ENCODE data around the gene UTP14A. TPM values are rescaled to one million over a fixed set of nuclear protein-coding genes. Genes with fewer than 3 reads are reported as not detected.

UTP14A gene
- total RNA-seq, 1 experiment from 2014 or later, result 20.2 TPM

DNA sequence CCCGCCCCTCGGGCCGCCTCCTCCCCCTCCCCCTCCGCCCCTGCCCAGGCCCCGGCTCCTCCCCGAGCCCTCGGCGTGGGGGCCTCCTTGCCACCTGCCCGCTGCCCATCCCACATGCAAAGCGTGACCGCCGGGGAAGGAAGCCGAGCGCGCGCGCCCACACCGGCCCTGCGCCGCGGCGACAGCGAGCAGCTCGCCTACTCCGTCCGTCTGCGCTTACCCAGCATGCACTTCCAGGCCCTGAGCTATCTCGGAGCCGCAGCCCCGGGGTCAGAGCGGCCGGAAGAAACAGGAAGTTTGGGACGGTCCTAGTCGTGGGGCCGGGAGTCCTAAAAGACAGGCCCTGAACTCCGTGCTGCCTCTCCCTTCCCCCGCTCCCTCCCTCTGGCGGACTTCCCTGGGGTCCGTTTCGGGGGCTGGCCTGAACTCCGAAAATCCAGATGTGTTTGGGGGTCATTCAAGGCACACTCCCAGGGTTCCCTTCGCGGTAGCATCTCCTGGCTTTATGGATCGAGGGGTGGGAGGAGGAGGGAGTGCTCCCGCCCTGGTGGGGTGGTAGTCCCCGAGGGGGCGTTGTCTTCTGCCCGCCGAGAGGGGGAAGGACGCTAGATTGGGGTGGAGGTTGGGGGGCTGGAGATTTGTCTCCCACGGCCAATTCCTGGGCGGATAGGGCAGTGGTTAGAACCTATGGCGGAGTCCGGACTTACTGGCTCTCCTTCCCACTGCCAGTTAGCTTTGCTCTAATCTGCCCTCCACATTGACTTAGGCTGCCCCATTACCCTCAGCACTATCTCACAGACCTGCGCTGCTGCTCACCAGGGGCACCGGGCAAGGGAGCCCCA is 51.5 kb downstream of the UTP14A start:
- H3K79me2 ChIP-seq (ENCODE audit: low read length), result no peaks in the 10 kb centered on the region
- no TSS peak for BruUV-seq (replicated peaks)
- intact Hi-C loops (cut with micrococcal nuclease), result no loop called here
- H3K9me3 ChIP-seq (ENCODE audit: low read length), result no peaks in the 10 kb centered on the region
- peak; percentile 47 for ATAC-seq
- H3K9ac ChIP-seq (ENCODE audit: low read length), result no peak overlapping the region
- H3K9me2 ChIP-seq (replicated peaks; ENCODE audit: low read length), result no peaks in the 10 kb centered on the region
- ChIA-PET POLR2A (ENCODE audit: unreplicated experiment) (no interaction called here), CTCF (no interaction called here)
- TF ChIP-seq EZH2 (IDR thresholded peaks at IDR 0.05; ENCODE audit: low read length, unreplicated experiment), result no peak
- TF ChIP-seq CTCF (conservative IDR thresholded peaks at IDR 0.05; ENCODE audit: low read depth, low read length), result no peak
- no peak for TF ChIP-seq EZH2phosphoT487 (IDR thresholded peaks at IDR 0.05; ENCODE audit: borderline replicate concordance, low read length)
- H3K4me2 ChIP-seq (ENCODE audit: low read length), result peak overlapping the region; percentile 72
- H3K27me3 ChIP-seq (ENCODE audit: low read length), result no peaks in the 10 kb centered on the region
- no peaks in the 10 kb centered on the region for H3K36me3 ChIP-seq (ENCODE audit: low read depth, low read length)
- H4K20me1 ChIP-seq (ENCODE audit: low read length), result no peaks in the 10 kb centered on the region
- H3K4me3 ChIP-seq (ENCODE audit: low read length), result peak overlapping the region; percentile 50; the same call in 1 of the 2 replicates
- H3F3A ChIP-seq (ENCODE audit: low read length, unreplicated experiment), result no peaks in the 10 kb centered on the region
- H3K27ac ChIP-seq (ENCODE audit: low read length), result no peak overlapping the region
- peak; percentile 11 for DNase-seq
- peaks cover 12% of the 10 kb centered on the region for H3K4me1 ChIP-seq (ENCODE audit: insufficient read depth, low read length)
- peak overlapping the region; percentile 71 for H2AFZ ChIP-seq (ENCODE audit: low read length)

DNA sequence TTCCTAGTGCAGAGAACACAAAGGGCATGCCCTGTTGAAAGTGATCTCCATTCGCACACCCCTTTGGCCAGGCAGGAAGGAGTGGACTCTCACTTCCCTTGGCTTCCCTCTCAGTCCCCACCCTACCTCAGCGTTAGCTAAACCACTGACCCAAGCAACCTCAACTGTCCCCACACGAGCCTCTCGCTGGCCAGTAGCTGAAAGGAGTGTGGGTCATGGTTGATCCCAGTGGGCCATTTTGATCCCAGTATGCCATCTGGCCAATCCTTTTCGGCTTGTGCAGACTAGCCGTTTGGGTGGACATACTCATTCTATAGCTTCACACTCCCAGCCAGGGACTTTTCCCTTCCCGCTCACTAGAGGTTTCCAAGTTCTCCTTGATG is 52.1 kb downstream of the UTP14A start:
- Histone ChIP-seq H3K27ac (ENCODE audit: low read length) (no peak overlapping the region), H3K27me3 (ENCODE audit: low read length) (no peaks in the 10 kb centered on the region), H2AFZ (ENCODE audit: low read length) (no peak overlapping the region), H3F3A (ENCODE audit: low read length, unreplicated experiment) (no peaks in the 10 kb centered on the region), H3K4me1 (ENCODE audit: insufficient read depth, low read length) (peaks cover 12% of the 10 kb centered on the region), H3K9me3 (ENCODE audit: low read length) (no peaks in the 10 kb centered on the region), H4K20me1 (ENCODE audit: low read length) (no peaks in the 10 kb centered on the region), H3K9me2 (replicated peaks; ENCODE audit: low read length) (no peaks in the 10 kb centered on the region), H3K9ac (ENCODE audit: low read length) (no peak overlapping the region), H3K36me3 (ENCODE audit: low read depth, low read length) (no peaks in the 10 kb centered on the region), H3K4me2 (ENCODE audit: low read length) (no peak overlapping the region), H3K4me3 (ENCODE audit: low read length) (no peak overlapping the region), H3K79me2 (ENCODE audit: low read length) (no peaks in the 10 kb centered on the region)
- no peak for DNase-seq
- no peak for TF ChIP-seq CTCF (conservative IDR thresholded peaks at IDR 0.05; ENCODE audit: low read depth, low read length)
- TF ChIP-seq EZH2 (IDR thresholded peaks at IDR 0.05; ENCODE audit: low read length, unreplicated experiment), result no peak
- TF ChIP-seq EZH2phosphoT487 (IDR thresholded peaks at IDR 0.05; ENCODE audit: borderline replicate concordance, low read length), result no peak
- ChIA-PET CTCF (no interaction called here), POLR2A (ENCODE audit: unreplicated experiment) (no interaction called here)
- BruUV-seq (replicated peaks), result no TSS peak
- ATAC-seq, result no peak
- intact Hi-C loops (cut with micrococcal nuclease), result no loop called here

- no peak overlapping the region for H3K4me3 ChIP-seq (ENCODE audit: low read length)
- ATAC-seq, result no peak
- intact Hi-C loops (cut with micrococcal nuclease), result no loop called here
- H4K20me1 ChIP-seq (ENCODE audit: low read length), result no peaks in the 10 kb centered on the region
- POLR2A ChIA-PET (ENCODE audit: unreplicated experiment), result no interaction called here
- H3K9me3 ChIP-seq (ENCODE audit: low read length), result no peaks in the 10 kb centered on the region
- no peaks in the 10 kb centered on the region for H3K9me2 ChIP-seq (replicated peaks; ENCODE audit: low read length)
- peaks cover 12% of the 10 kb centered on the region for H3K4me1 ChIP-seq (ENCODE audit: insufficient read depth, low read length)
- no peaks in the 10 kb centered on the region for H3K36me3 ChIP-seq (ENCODE audit: low read depth, low read length)
- H3F3A ChIP-seq (ENCODE audit: low read length, unreplicated experiment), result no peaks in the 10 kb centered on the region
- no peak overlapping the region for H3K4me2 ChIP-seq (ENCODE audit: low read length)
- no peak overlapping the region for H3K9ac ChIP-seq (ENCODE audit: low read length)
- no peaks in the 10 kb centered on the region for H3K27me3 ChIP-seq (ENCODE audit: low read length)
- no TSS peak for BruUV-seq (replicated peaks)
- CTCF ChIA-PET, result no interaction called here
- no peak for DNase-seq
- H3K27ac ChIP-seq (ENCODE audit: low read length), result no peak overlapping the region
- H2AFZ ChIP-seq (ENCODE audit: low read length), result no peak overlapping the region
- TF ChIP-seq CTCF (conservative IDR thresholded peaks at IDR 0.05; ENCODE audit: low read depth, low read length) (no peak), EZH2phosphoT487 (IDR thresholded peaks at IDR 0.05; ENCODE audit: borderline replicate concordance, low read length) (no peak), EZH2 (IDR thresholded peaks at IDR 0.05; ENCODE audit: low read length, unreplicated experiment) (no peak)
- H3K79me2 ChIP-seq (ENCODE audit: low read length), result no peaks in the 10 kb centered on the region
These were observed 53.0 kb downstream of the UTP14A start for GRCh38 chrX:129958814-129959492.
